HCEC 1CT (cell line): Measurements from ENCODE around the gene SGCD.
A peak's percentile ranks its signal among the peaks of the same experiment; 100 is the strongest.

ENCODE experiments used
- DNase-seq: peaks from one replicate; pipeline ENCODE4 v3.0.0-alpha.2; 2017

SGCD gene

DNA sequence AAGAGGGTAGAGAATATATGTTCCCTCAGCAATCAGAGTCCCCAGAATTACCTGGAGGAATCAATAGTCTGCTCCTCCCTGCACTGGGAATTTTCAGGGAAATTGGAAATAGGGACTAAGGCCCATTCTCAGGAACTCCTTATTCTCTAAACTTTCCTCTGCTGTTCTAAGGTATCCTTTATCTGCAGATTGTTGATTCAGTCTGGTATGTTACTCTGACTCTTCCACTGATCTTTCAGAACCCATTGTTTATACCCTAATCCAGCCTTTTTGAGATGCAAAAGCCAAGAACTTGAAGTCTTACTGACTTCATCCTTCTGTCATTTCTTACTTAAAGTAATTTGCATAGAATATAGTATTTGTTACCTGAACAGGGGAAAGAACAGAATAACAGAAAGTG is 379.7 kb downstream of the SGCD start:
- no peak for DNase-seq

DNA sequence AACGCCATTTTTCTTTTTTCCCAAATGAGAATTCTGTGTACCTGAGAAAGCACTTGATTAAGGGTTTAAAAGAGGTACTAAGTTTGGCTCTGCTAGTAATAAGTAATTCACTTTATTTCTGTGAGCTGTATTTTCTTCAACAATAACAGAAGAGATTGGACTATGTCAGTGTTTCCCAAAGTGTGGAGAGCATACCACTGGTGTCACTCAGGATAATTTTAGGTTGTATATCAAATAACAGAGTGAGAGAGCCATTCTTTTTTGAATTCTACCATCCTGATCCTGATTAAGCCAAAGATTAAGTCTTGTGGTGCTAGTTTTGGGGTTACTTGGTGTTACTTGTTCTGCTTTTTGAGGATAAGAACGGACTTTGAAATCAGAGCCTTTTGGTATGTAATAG is 380.8 kb downstream of the SGCD start:
- DNase-seq: no peak

DNA sequence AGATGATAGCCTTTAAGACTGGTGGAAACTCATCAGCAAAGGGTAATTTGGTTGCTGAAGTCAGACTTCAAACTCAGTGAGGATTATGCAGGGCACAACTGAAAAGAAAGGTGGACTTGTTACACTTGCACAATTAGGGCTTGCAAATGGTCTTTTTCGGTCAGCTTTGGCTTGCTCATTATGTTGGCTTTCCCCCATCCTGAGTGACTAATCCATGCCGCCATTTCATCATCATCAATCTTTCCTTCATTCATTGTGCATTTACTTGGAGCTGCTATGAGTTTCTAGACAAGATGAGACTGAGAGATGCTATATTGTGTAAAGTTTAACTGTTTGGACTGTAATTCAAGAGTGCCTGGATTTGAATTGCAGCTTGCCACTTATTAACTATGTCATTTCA is 388.3 kb downstream of the SGCD start:
- DNase-seq: peak; percentile 4

DNA sequence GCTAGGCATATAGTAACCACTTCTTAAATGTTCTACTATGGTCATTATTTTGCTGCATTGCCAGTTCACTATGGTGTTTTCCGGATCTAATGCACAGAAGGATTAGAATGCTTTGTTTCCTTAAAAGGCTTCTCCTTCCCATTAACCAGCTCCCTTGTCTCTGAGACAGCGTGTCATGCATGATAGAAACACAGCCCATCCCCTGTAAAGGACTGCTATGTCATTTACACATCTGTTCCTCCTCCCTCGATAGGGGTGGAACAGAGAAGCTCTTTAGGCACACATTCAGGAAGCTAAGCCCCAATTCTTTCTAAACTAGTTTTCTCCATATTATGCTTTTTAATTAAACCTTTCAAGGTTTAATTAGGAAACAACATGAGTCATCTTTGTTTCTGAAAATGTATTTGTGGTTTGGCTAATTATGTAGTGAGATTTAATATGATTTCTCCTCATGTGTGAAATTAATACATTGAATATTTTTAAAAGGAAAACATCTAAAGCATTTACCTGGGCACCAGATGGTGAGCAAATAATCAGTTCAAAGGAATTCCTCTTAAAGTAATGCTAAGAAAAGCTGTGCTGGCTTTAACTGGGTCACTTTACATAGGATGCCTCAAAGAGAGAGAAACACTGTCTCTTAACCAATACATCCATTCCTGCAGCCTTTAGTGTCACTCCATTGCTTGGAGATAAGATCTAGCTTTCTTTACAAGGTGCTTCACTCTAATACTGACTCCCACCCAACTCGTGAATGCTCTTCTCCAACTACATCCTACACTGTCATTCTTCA is 389.8 kb downstream of the SGCD start:
- no peak for DNase-seq

DNA sequence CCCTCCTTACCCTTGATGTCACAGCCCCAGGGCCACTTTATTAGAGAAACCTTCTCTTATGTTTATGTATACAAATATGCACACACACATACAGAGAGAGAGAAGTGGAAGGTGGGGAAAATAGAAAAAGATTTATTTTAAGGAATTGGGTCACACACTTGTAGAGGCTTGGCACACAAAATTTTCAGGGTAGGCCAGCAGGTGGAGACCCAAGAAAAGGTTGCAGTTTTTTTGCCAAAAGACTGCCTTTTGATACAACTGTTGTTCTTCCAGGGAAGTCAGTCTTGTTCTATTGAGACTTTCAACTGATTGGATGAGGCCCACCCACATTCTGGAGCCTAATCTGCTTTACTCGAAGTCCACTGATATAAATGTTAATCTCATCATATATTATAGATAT is 392.0 kb downstream of the SGCD start:
- no peak for DNase-seq

GRCh38 chr5:156722358-156722757 is 395.4 kb downstream of the SGCD start:
- DNase-seq: no peak

- no peak for DNase-seq
Measured at GRCh38 chr5:156735477-156735876, 408.5 kb downstream of the SGCD start.

DNA sequence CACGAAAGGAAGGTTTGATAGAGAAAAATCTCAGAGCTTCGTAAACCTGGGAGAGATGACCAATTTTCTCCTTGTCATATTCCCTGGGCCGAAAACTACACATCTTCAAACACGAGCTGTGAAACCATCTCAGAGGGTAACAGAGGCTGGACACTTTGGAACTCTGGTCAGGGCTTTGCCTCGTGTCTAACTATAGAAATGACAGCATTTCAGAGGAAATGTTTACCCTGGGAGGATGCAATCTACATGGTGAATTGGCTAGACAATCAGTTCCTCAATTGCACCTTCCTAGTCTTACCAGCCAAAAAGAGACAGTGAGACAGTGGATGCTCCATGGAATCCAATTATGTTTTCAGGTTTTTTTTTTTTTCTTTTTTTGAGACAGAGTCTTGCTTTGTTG is 414.6 kb downstream of the SGCD start:
- no peak for DNase-seq

DNA sequence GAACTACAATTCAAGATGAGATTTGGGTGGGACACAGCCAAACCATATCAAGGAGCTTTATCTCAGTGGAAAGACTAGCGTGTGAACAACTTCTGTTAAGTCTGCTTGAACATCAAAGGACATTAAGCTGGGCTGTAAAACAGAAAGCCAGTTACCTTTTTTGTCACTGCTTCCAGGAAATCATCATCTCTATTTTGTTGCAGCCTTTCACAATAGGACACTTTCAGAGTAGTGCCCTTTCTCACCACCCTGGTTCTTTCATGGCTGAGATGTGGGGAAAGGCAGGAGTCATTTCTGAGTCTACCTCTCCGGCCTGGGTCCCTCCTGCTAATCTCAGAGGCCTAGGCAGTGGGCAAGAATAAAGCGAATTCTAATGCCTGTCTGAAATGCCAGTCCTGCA is 426.9 kb downstream of the SGCD start:
- no peak for DNase-seq

DNA sequence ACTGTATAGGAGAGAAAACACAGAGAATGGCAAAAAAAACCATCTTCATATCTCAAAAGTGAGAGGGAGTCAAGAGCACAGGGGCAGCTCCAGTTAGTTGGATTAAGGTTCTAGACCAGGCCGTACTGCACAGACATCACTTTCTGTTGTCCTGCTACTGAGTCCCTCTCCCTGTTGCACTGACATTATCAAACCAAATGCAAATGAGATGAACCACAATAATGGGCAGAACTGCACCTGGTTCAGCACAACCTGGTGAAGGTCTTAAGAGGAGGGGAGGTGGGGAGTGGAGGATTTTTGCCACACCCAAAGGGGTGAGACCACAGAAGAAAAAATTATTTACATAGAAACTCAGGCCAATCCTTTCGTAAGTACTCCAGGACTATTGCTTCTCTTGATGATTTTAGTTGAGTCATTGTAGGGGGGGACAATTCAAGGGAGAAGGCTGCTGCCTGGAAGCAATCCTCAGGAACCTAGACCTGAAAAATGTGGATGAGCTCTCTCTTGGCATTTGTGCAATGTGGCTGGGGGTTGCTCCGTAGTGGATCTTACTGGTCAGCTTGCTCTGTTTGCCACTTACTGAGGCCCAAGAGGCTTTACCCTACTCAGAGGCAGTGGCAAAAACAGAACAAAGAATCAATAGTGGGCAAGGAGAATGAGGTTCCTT is 428.6 kb downstream of the SGCD start:
- no peak for DNase-seq

DNA sequence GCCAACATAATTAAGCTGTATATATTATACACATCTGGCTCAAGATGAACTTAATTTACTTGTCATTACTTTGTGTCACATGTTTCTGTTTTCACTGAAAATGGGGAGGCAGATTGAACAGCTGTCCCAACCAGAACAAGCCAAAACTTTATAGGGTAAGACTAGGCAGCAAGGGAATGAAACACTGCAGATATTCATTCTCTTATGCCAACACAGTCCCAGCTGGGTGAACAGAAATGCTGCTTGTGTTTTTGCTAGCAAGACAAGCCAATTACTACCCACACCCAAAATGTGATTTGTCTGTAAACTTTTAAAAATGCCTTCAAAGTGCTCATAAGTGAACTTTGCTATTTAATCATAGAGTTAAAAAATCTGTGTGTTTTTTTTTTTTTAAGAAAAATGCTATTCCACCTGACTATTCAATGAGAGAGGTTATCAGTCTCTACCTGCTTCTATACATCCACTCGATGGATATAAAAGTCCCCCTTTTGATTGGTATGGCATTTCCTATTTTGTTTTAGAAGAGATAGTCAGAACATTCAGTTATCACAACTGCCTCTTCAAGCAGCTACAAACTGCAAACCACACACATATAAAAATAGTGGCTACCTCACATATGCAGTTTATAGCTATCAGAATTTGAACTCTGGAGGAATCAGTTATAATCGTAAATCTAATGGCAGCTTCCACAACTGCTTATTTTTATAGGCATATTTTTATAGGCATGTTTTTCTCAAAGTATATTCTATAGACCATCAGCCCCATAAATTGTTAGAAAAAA is 431.2 kb downstream of the SGCD start:
- DNase-seq: no peak

- DNase-seq: no peak
Measured at GRCh38 chr5:156759156-156759555, 432.2 kb downstream of the SGCD start.

DNA sequence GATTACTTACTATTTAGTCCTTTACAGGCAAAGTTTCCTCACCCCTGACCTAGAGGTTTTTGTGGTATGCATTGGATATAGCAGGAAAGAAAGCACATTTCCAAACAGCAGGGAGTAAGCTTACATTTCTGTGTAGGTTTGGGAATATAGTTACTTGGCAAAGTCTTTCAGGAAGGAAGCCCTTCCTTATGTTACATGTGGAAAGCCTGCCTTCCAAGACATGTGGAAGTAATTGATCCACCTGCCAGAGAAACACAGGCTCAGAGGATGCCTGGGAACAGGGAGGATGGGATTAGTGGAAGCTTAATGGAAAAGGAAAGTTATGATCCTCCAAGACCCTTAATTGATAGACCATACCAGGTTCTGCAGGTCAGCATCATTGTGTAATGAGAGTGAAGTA is 435.8 kb downstream of the SGCD start:
- DNase-seq: no peak

- DNase-seq: no peak
Measured at GRCh38 chr5:156764176-156764971, 437.4 kb downstream of the SGCD start.

DNA sequence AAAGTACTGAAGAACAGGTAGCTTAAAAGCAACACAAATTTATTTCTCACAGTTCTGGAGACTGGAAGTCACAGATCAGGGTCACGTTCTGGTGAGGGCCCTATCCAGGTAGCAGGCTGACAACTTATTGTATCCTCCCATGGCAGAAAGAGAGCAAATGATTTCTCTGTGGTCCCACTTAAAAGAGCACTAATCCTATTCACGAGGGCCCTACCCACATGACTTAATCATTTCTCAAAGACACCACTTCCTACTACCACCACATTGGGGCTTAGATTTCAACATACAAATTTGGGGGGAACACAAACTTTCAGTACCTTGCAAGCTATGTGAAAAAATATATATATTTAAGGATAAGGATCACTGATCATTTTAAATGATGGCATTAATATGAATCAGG is 447.3 kb downstream of the SGCD start:
- no peak for DNase-seq

DNA sequence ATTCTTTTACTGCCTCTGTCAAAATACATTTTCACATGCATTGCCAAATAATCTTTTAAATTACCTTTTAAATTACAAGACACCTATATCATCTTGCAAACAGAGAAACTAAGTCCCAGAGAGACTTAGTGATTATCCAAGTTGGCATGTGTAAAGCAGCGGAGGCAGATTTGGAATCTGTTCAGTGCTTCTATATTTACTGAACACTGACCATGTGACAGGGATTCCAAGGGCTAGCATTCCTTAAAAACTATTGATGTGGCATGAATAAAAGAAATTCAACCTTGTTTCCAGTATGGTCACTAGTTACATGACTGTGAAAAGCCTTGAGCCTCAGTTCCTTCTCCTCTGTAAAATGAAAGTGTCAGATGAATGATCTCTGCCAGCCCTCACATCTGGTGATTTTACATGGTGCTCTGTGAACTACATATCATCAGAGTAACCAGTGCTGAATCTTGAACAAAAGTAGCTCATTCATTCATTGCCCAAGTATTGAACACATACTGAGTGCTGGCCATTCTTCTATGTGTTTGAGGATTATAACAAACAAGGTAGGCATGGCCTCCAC is 451.3 kb downstream of the SGCD start:
- DNase-seq: no peak

DNA sequence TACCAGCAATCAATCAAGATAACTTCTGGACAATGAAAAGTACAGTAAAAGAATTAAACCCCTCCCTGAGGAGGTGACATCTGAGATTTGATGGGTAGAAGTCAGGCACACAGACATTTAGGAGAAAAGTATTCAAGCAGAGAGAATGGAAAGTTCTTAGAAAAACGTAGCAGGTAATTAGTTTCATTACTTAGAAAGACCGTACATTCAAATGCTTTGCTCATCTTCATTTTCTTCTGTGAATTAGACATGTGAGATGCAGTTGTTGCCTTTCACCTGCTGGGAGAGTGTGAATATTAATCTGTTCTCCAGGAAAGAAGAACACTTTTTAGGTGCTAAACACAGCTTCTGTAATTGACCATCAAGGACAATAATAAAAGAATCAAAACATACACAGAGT is 451.8 kb downstream of the SGCD start:
- DNase-seq: no peak

GRCh38 chr5:156779436-156779835 is 452.5 kb downstream of the SGCD start:
- DNase-seq: no peak

DNA sequence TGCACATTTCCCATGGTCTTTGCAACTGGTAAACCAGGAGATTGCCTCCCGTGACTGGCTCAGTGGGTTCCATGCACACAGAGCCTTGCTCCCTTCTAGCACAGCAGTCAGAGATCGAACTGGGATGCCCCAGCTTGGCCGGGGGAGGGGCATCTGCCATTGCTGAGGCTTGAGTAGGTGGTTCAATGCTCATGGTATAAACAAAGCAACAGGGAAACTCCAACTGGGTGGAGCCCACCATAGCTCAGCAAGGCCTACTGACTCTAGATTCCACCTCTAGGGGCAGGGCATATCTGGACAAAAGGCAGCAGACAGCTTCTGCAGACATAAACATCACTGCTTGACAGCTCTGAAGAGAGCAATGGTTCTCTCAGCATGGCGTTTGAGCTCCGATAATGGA is 456.1 kb downstream of the SGCD start:
- no peak for DNase-seq

DNA sequence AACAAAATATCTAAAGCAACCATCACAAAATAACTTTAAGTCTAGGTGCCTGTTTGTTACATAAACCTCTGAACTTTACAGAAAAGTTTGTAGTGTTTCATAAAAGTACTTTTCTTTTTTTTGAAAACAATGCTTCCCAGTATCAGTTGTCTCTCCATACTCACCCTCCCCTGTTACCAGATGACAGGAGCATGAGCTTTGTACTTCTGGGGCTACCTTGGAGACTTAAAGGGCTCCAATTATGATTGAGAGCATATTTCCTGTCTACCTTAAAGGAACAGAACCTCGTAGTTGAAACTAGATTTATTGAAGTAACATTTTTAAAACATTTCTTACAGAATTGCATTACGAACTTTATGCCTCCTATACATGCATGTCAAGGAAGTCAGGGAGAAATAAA is 467.7 kb downstream of the SGCD start:
- DNase-seq: no peak

GRCh38 chr5:156798201-156798600 is 471.2 kb downstream of the SGCD start:
- DNase-seq: no peak

- DNase-seq: no peak
Measured at GRCh38 chr5:156799171-156799570, 472.2 kb downstream of the SGCD start.

GRCh38 chr5:156800929-156801328 is 474.0 kb downstream of the SGCD start:
- DNase-seq: no peak
